ENCODE measurements around the gene PGGHG. TPM values are rescaled to one million over a fixed set of nuclear protein-coding genes. Genes with fewer than 3 reads are reported as not detected.
"Not testable (repeated sequence)": the region's sequence is repeated elsewhere in the genome, so short reads cannot be mapped to it uniquely, and the experiment has no call there.

The PGGHG gene
- polyA plus RNA-seq, 3 donors = 21.5 to 27.7 (median 22.2) TPM

GRCh38 chr11:313787-314553 lies 25.0 kb downstream of the PGGHG start, which contains the start of gene IFITM1:
Gene IFITM1, plus strand, starts transcription at chr11:314040. Its CDS starts 131 bp downstream, at chr11:314171.
- DNase-seq = peak; percentile 83

- not testable (repeated sequence) for DNase-seq
Measured at GRCh38 chr11:314554-314875, 25.6 kb downstream of the PGGHG start.

- no peak for DNase-seq
Measured at GRCh38 chr11:315051-315481, 26.1 kb downstream of the PGGHG start.

- no peak for DNase-seq
Measured at GRCh38 chr11:315516-315994, 26.6 kb downstream of the PGGHG start.

- DNase-seq = no peak
Measured at GRCh38 chr11:316031-316701, 27.2 kb downstream of the PGGHG start.

GRCh38 chr11:316891-317301 lies 28.0 kb downstream of the PGGHG start:
- DNase-seq = no peak

GRCh38 chr11:317668-318404 lies 28.9 kb downstream of the PGGHG start:
- DNase-seq = not testable (repeated sequence)

GRCh38 chr11:318405-319120 lies 29.6 kb downstream of the PGGHG start:
- DNase-seq = not testable (repeated sequence)

GRCh38 chr11:319121-319887 lies 30.4 kb downstream of the PGGHG start:
- DNase-seq = not testable (repeated sequence)

- not testable (repeated sequence) for DNase-seq
Measured at GRCh38 chr11:319888-320273, 31.0 kb downstream of the PGGHG start.

GRCh38 chr11:324156-324555 lies 35.2 kb downstream of the PGGHG start:
- DNase-seq = no peak

- DNase-seq = not testable (repeated sequence)
Measured at GRCh38 chr11:324593-325517, 35.9 kb downstream of the PGGHG start.

- DNase-seq = no peak
Measured at GRCh38 chr11:325796-326591, 37.1 kb downstream of the PGGHG start.

- DNase-seq = no peak
Measured at GRCh38 chr11:326592-326841, 37.6 kb downstream of the PGGHG start.

- no peak for DNase-seq
Measured at GRCh38 chr11:326842-327580, 38.1 kb downstream of the PGGHG start.

GRCh38 chr11:327581-327923 lies 38.6 kb downstream of the PGGHG start:
- no peak for DNase-seq

- no peak for DNase-seq
Measured at GRCh38 chr11:328012-328411, 39.1 kb downstream of the PGGHG start.

GRCh38 chr11:328516-329100 lies 39.7 kb downstream of the PGGHG start:
- DNase-seq = not testable (repeated sequence)

Data from renal pelvis (tissue), 4 donors.